ENCODE data around the gene ZNF841. TPM values are rescaled to one million over a fixed set of nuclear protein-coding genes. Genes with fewer than 3 reads are reported as not detected.

The ZNF841 gene
- total and polyA plus RNA-seq, 9 of the 15 experiments (the other 6 are each of a cell fraction or from before 2014, with no cell fraction given), result 3.1 to 17.1 (median 11.0) TPM

GRCh38 chr19:52095172-52096014 lies at the start of gene ZNF841 (continued):
- TF ChIP-seq NELFE (IDR thresholded peaks at IDR 0.05; ENCODE audit: insufficient read depth, insufficient read length), result no peak
- TF ChIP-seq GABPB2 (CRISPR knock-in tag; conservative IDR thresholded peaks at IDR 0.05), result no peak
- TF ChIP-seq ETV6 (IDR thresholded peaks at IDR 0.05; ENCODE audit: borderline replicate concordance in 1 of 2, low read depth in 2 of 2, low read length in 1 of 2), result no peak
- no peak for TF ChIP-seq ETV6 (CRISPR knock-in tag; IDR thresholded peaks at IDR 0.05; ENCODE audit: borderline replicate concordance)
- TF ChIP-seq PRPF4 (IDR thresholded peaks at IDR 0.05; ENCODE audit: insufficient read depth, low read depth, low read length, poor library complexity, severe bottlenecking), result no peak
- no peak for TF ChIP-seq POLR2AphosphoS2 (IDR thresholded peaks at IDR 0.05; ENCODE audit: low read length)
- TF ChIP-seq ZNF644 (tag; IDR thresholded peaks at IDR 0.05; ENCODE audit: low read depth), result no peak
- TF ChIP-seq, protein P1, sequence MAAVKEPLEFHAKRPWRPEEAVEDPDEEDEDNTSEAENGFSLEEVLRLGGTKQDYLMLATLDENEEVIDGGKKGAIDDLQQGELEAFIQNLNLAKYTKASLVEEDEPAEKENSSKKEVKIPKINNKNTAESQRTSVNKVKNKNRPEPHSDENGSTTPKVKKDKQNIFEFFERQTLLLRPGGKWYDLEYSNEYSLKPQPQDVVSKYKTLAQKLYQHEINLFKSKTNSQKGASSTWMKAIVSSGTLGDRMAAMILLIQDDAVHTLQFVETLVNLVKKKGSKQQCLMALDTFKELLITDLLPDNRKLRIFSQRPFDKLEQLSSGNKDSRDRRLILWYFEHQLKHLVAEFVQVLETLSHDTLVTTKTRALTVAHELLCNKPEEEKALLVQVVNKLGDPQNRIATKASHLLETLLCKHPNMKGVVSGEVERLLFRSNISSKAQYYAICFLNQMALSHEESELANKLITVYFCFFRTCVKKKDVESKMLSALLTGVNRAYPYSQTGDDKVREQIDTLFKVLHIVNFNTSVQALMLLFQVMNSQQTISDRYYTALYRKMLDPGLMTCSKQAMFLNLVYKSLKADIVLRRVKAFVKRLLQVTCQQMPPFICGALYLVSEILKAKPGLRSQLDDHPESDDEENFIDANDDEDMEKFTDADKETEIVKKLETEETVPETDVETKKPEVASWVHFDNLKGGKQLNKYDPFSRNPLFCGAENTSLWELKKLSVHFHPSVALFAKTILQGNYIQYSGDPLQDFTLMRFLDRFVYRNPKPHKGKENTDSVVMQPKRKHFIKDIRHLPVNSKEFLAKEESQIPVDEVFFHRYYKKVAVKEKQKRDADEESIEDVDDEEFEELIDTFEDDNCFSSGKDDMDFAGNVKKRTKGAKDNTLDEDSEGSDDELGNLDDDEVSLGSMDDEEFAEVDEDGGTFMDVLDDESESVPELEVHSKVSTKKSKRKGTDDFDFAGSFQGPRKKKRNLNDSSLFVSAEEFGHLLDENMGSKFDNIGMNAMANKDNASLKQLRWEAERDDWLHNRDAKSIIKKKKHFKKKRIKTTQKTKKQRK (IDR thresholded peaks at IDR 0.05; ENCODE audit: borderline replicate concordance, low read depth, low read length), result no peak
- TF ChIP-seq SP1 (CRISPR knock-in tag; IDR thresholded peaks at IDR 0.05), result peak; percentile 77
- TF ChIP-seq ZNF445 (CRISPR knock-in tag; IDR thresholded peaks at IDR 0.05; ENCODE audit: low read depth), result no peak
- peak; percentile 93 for TF ChIP-seq ELF1 (tag; IDR thresholded peaks at IDR 0.05)
- no peak for TF ChIP-seq OTX1 (CRISPR knock-in tag; IDR thresholded peaks at IDR 0.05)
- peak; percentile 73 for TF ChIP-seq POLR2H (tag; IDR thresholded peaks at IDR 0.05; ENCODE audit: low read depth)
- TF ChIP-seq PURB (CRISPR knock-in tag; IDR thresholded peaks at IDR 0.05; ENCODE audit: low read depth), result no peak
- no peak for TF ChIP-seq PHB (CRISPR knock-in tag; IDR thresholded peaks at IDR 0.05)
- TF ChIP-seq MCM5 (IDR thresholded peaks at IDR 0.05; ENCODE audit: low read depth), result no peak
- TF ChIP-seq NR2F6 (CRISPR knock-in tag; IDR thresholded peaks at IDR 0.05), result no peak
- no peak for TF ChIP-seq PHB2 (IDR thresholded peaks at IDR 0.05; ENCODE audit: low read depth)
- TF ChIP-seq NCOA1 (IDR thresholded peaks at IDR 0.05; ENCODE audit: low read depth), result peak; percentile 56
- TF ChIP-seq MTF1 (CRISPR knock-in tag; IDR thresholded peaks at IDR 0.05; ENCODE audit: borderline replicate concordance), result no peak
- peak; percentile 93 for TF ChIP-seq GABPA (tag; conservative IDR thresholded peaks at IDR 0.05; ENCODE audit: low read depth)
- TF ChIP-seq ZNF717 (CRISPR knock-in tag; IDR thresholded peaks at IDR 0.05), result no peak
- TF ChIP-seq MEF2D (tag; conservative IDR thresholded peaks at IDR 0.05; ENCODE audit: low read depth), result no peak
- TF ChIP-seq MECOM (CRISPR knock-in tag; IDR thresholded peaks at IDR 0.05), result no peak
- no peak for TF ChIP-seq CLOCK (CRISPR knock-in tag; IDR thresholded peaks at IDR 0.05; ENCODE audit: borderline replicate concordance)
